Erythroblast (primary cell): ENCODE data around the gene UNC13C.

Experiments used
- DNase-seq, 2 experiments: peaks; one replicate each; lab custom pipeline; 2025; lab: John Stamatoyannopoulos, UW
- GATA1 ChIP-seq: IDR thresholded peaks from 2 replicates; pipeline ENCODE4 v1.6.1; 2011; ENCODE audit warnings: low read depth, mild to moderate bottlenecking, control low read depth, low read length, moderate library complexity
- POLR2A ChIP-seq: IDR thresholded peaks from 2 replicates; pipeline ENCODE4 v1.6.1; 2011; ENCODE audit warnings: mild to moderate bottlenecking, low read length

UNC13C gene

GRCh38 chr15:54307252-54307902 lies 329.1 kb downstream of the UNC13C start:
- no peak for DNase-seq
- TF ChIP-seq GATA1: no peak
- TF ChIP-seq POLR2A: no peak

GRCh38 chr15:54307926-54308325 lies 329.7 kb downstream of the UNC13C start:
- no peak for DNase-seq
- TF ChIP-seq GATA1: no peak
- TF ChIP-seq POLR2A: no peak

GRCh38 chr15:54312528-54312927 lies 334.3 kb downstream of the UNC13C start:
- no peak for DNase-seq
- TF ChIP-seq GATA1 (no peak), POLR2A (no peak)

- TF ChIP-seq GATA1 (no peak), POLR2A (no peak)
- no peak for DNase-seq
Measured at GRCh38 chr15:54321426-54321825, 343.2 kb downstream of the UNC13C start.

- TF ChIP-seq POLR2A (no peak), GATA1 (no peak)
- no peak for DNase-seq
Measured at GRCh38 chr15:54322341-54322740, 344.1 kb downstream of the UNC13C start.

- DNase-seq: no peak
- TF ChIP-seq GATA1: no peak
- TF ChIP-seq POLR2A: no peak
Measured at GRCh38 chr15:54345301-54345700, 367.1 kb downstream of the UNC13C start.

- no peak for TF ChIP-seq GATA1
- no peak for TF ChIP-seq POLR2A
- no peak for DNase-seq
Measured at GRCh38 chr15:54345827-54346226, 367.6 kb downstream of the UNC13C start.

GRCh38 chr15:54347082-54347827 lies 369.0 kb downstream of the UNC13C start:
- no peak for TF ChIP-seq POLR2A
- TF ChIP-seq GATA1: no peak

GRCh38 chr15:54353726-54354125 lies 375.5 kb downstream of the UNC13C start:
- no peak for DNase-seq
- TF ChIP-seq POLR2A (no peak), GATA1 (no peak)

More at GRCh38 chr15:54347082-54347827, 369.0 kb downstream of the UNC13C start:
- DNase-seq: no peak

GRCh38 chr15:54354341-54354740 lies 376.1 kb downstream of the UNC13C start:
- DNase-seq: no peak
- TF ChIP-seq GATA1 (no peak), POLR2A (no peak)

GRCh38 chr15:54364961-54365360 lies 386.7 kb downstream of the UNC13C start:
- no peak for TF ChIP-seq POLR2A
- no peak for TF ChIP-seq GATA1
- DNase-seq: no peak

- no peak for DNase-seq
- TF ChIP-seq POLR2A: no peak
- no peak for TF ChIP-seq GATA1
Measured at GRCh38 chr15:54373332-54373731, 395.1 kb downstream of the UNC13C start.

GRCh38 chr15:54374184-54374952 lies 396.1 kb downstream of the UNC13C start:
- no peak for TF ChIP-seq POLR2A
- DNase-seq: no peak

GRCh38 chr15:54387799-54388198 lies 409.6 kb downstream of the UNC13C start:
- TF ChIP-seq GATA1: no peak
- TF ChIP-seq POLR2A: no peak
- DNase-seq: no peak
